GM23338 (cell line): ENCODE results near the gene SORBS1. TPM values are rescaled to one million over a fixed set of nuclear protein-coding genes. Genes with fewer than 3 reads are reported as not detected.

Experiments used
- ATAC-seq: fragments of 200-7000 bp; cut with Tn5 transposase; 3 replicates; pipeline ENCODE4 v1.9.1; 2020
- DNase-seq: peaks from one replicate; pipeline ENCODE4 v3.0.0-alpha.2; 2015; ENCODE audit warnings: low spot score
- H2AFZ ChIP-seq: fragments of 200-600 bp; sonication (generic); 2 replicates; pipeline ENCODE4 v1.8.0; 2016; ENCODE audit warnings: antibody characterized with exemption, mild to moderate bottlenecking, moderate library complexity
- H3F3A ChIP-seq: fragments of 200-600 bp; sonication (generic); replicated peaks from 2 replicates; pipeline ENCODE4 v1.8.0; 2017; ENCODE audit warnings: antibody characterized with exemption, mixed run types, low read depth
- H3K27ac ChIP-seq: fragments of 200-600 bp; sonication (generic); 2 replicates; pipeline ENCODE4 v1.6.1; 2016; ENCODE audit warnings: low read depth
- H3K27me3 ChIP-seq: fragments of 200-600 bp; sonication (generic); 2 replicates; pipeline ENCODE4 v1.8.0; 2016; ENCODE audit warnings: mild to moderate bottlenecking, mixed run types, moderate library complexity; ENCODE audit not compliant: insufficient read depth
- H3K36me3 ChIP-seq: fragments of 200-600 bp; sonication (generic); 2 replicates; pipeline ENCODE4 v1.8.0; 2016; ENCODE audit warnings: mild to moderate bottlenecking; ENCODE audit not compliant: insufficient read depth
- H3K4me1 ChIP-seq: fragments of 200-600 bp; sonication (generic); 2 replicates; pipeline ENCODE4 v1.8.0; 2016; ENCODE audit warnings: mild to moderate bottlenecking, moderate library complexity; ENCODE audit not compliant: insufficient read depth
- H3K4me2 ChIP-seq: fragments of 200-600 bp; sonication (generic); 2 replicates; pipeline ENCODE4 v1.7.1; 2017; ENCODE audit warnings: mixed run types
- H3K4me3 ChIP-seq: fragments of 200-600 bp; sonication (generic); 2 replicates; pipeline ENCODE4 v1.6.1; 2016; ENCODE audit warnings: mixed run types
- H3K79me2 ChIP-seq: fragments of 200-600 bp; sonication (generic); replicated peaks from 2 replicates; pipeline ENCODE4 v1.8.0; 2017; ENCODE audit warnings: mild to moderate bottlenecking; ENCODE audit not compliant: insufficient read depth
- H3K9me2 ChIP-seq: fragments of 200-600 bp; sonication (generic); 2 replicates; pipeline ENCODE4 v1.8.0; 2017; ENCODE audit not compliant: insufficient read depth
- H4K20me1 ChIP-seq: fragments of 200-600 bp; sonication (generic); replicated peaks from 2 replicates; pipeline ENCODE4 v1.8.0; 2017; ENCODE audit warnings: mild to moderate bottlenecking; ENCODE audit not compliant: insufficient read depth
- H3K27ac Mint-ChIP-seq: 2 replicates; pipeline ENCODE4 v1.8.0; 2020; ENCODE audit warnings: inconsistent platforms, mild to moderate bottlenecking, moderate library complexity, mixed read lengths
- H3K27me3 Mint-ChIP-seq: 3 replicates; pipeline ENCODE4 v1.8.0; 2022; ENCODE audit warnings: low read depth, mild to moderate bottlenecking, moderate library complexity, mixed read lengths, inconsistent platforms; ENCODE audit not compliant: insufficient read depth, poor library complexity
- H3K36me3 Mint-ChIP-seq: 3 replicates; pipeline ENCODE4 v1.8.0; 2021; ENCODE audit warnings: low read depth, mild to moderate bottlenecking, inconsistent platforms, moderate library complexity, mixed read lengths
- H3K4me1 Mint-ChIP-seq: 3 replicates; pipeline ENCODE4 v1.8.0; 2020; ENCODE audit warnings: mild to moderate bottlenecking, inconsistent platforms, mixed read lengths
- H3K4me3 Mint-ChIP-seq: 3 replicates; pipeline ENCODE4 v1.8.0; 2021; ENCODE audit warnings: moderate library complexity, mild to moderate bottlenecking, inconsistent platforms, mixed read lengths
- H3K9me3 Mint-ChIP-seq: 3 replicates; pipeline ENCODE4 v1.8.0; 2020; ENCODE audit warnings: moderate library complexity, mild to moderate bottlenecking, inconsistent platforms, mixed read lengths
- CREB1 ChIP-seq: fragments of 250-450 bp; sonication (Bioruptor Pico); IDR thresholded peaks from 2 replicates; pipeline ENCODE4 v1.5.0; 2020; ENCODE audit warnings: low read depth, mild to moderate bottlenecking, moderate library complexity
- CTCF ChIP-seq, 2 experiments: fragments of 200-600 bp in 1 of 2; sonication (generic) in 1 of 2; conservative IDR thresholded peaks; 2 replicates each; pipeline versions ENCODE4 v1.5.1 to v1.6.1; 2016 to 2017; ENCODE audit warnings: antibody characterized with exemption in 2 of 2, low read depth in 2 of 2, mild to moderate bottlenecking in 2 of 2, moderate library complexity in 1 of 2
- ETS1 ChIP-seq: IDR thresholded peaks from 2 replicates; pipeline ENCODE4 v1.6.1; 2016; ENCODE audit warnings: antibody characterized with exemption
- EZH2phosphoT487 ChIP-seq: fragments of 200-600 bp; sonication (generic); IDR thresholded peaks from one replicate; pipeline ENCODE4 v1.8.1; 2018; ENCODE audit warnings: antibody characterized with exemption; ENCODE audit not compliant: unreplicated experiment
- POLR2AphosphoS5 ChIP-seq: IDR thresholded peaks from 2 replicates; pipeline ENCODE4 v1.6.1; 2016; ENCODE audit warnings: antibody characterized with exemption, low read depth
- STAT1 ChIP-seq: IDR thresholded peaks from one replicate; pipeline ENCODE4 v1.6.1; 2016; ENCODE audit warnings: antibody characterized with exemption; ENCODE audit not compliant: unreplicated experiment
- ZNF114 ChIP-seq: fragments of 250-450 bp; sonication (Bioruptor Pico); IDR thresholded peaks from 2 replicates; pipeline ENCODE4 v1.5.0; 2020; ENCODE audit warnings: mild to moderate bottlenecking, moderate library complexity
- ZNF331 ChIP-seq: fragments of 250-450 bp; sonication (Bioruptor Pico); IDR thresholded peaks from 2 replicates; pipeline ENCODE4 v1.5.0; 2020; ENCODE audit warnings: low read depth, mild to moderate bottlenecking, moderate library complexity
- polyA plus RNA-seq: library from polyadenylated mRNA; unstranded; fragments of >200 nt; fragmentation: Nextera tagmentation; extraction: Ambion mirVana; gene quantifications from 2 replicates; pipeline ENCODE4 v1.2.1, GENCODE V29; 2016
- total RNA-seq: library from RNA; depleted of rRNA; stranded (reverse); fragments of >200 nt; shearing (Covaris generic); gene quantifications from 2 replicates; pipeline ENCODE4 v1.2.3, GENCODE V29; 2014
- TF ChIP-seq, protein P1 (sequence below): fragments of 250-450 bp; sonication (Bioruptor Pico); IDR thresholded peaks from 2 replicates; pipeline ENCODE4 v1.5.0; 2020; ENCODE audit warnings: mild to moderate bottlenecking, moderate library complexity

SORBS1 gene
- total and polyA plus RNA-seq, 2 experiments from 2014 or later = 47.7 to 51.5 TPM

DNA sequence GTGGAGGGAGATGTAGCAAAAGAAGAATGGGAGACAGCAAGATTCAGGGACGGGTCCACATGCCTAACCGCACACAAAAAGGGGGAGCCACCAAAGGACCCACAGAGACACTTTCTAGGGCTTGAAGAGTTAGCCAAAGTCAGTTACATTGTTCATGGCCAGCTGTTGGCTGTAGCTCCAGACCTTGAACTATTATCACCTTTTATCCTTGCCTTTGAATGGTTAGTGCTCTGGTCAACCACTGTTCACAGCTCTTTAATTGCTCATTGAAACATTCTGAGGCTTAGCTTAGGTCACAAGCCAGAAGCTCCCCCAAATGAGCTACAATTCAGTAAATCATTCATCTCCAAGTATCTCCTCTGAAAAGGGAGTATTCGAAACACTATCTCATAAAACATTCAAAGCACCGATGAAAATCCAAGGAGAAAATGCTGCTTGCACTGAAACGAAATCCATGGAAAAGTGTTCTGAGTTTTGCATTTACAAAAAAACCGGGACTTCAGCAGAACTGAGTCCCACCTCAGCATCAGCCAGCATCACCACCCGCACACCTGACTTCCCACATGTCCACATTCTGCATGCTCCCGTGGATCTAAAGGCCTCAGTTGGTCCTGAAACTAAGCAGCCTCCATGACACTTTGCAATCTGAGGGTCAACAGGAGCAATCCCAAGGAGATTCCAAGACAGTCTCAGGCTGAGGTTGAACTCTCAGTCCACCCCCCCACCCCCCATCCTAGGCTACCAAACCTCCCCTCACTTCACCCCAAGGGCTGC, 4.0 kb downstream of the SORBS1 start:
- DNase-seq (no peak), ATAC-seq (no peak)
- H3K36me3 Mint-ChIP-seq = peaks cover 7% of the 10 kb centered on the region; the same call in 2 of the 3 replicates
- Histone ChIP-seq H3K79me2 (peaks cover 68% of the 10 kb centered on the region), H3F3A (peaks cover 11% of the 10 kb centered on the region; the same call in 1 of the 2 replicates), H3K27ac (no peak overlapping the region), H3K4me1 (peaks cover 56% of the 10 kb centered on the region), H3K9me2 (no peaks in the 10 kb centered on the region), H3K27me3 (peaks cover 4% of the 10 kb centered on the region; the same call in 1 of the 2 replicates), H3K4me3 (no peak overlapping the region), H2AFZ (no peak overlapping the region), H3K4me2 (peak overlapping the region; percentile 43; the same call in 1 of the 2 replicates), H3K36me3 (0 out of 2 replicates have a peak, but pooled peaks cover 4% of the 10 kb centered on the region), H4K20me1 (peaks cover 18% of the 10 kb centered on the region)
- H3K9me3 Mint-ChIP-seq = peaks cover 3% of the 10 kb centered on the region; the same call in 2 of the 3 replicates
- no peak overlapping the region for H3K27ac Mint-ChIP-seq
- H3K4me1 Mint-ChIP-seq = peaks cover 50% of the 10 kb centered on the region
- no peak overlapping the region; the same call in 2 of the 3 replicates for H3K4me3 Mint-ChIP-seq
- TF ChIP-seq, protein P1, sequence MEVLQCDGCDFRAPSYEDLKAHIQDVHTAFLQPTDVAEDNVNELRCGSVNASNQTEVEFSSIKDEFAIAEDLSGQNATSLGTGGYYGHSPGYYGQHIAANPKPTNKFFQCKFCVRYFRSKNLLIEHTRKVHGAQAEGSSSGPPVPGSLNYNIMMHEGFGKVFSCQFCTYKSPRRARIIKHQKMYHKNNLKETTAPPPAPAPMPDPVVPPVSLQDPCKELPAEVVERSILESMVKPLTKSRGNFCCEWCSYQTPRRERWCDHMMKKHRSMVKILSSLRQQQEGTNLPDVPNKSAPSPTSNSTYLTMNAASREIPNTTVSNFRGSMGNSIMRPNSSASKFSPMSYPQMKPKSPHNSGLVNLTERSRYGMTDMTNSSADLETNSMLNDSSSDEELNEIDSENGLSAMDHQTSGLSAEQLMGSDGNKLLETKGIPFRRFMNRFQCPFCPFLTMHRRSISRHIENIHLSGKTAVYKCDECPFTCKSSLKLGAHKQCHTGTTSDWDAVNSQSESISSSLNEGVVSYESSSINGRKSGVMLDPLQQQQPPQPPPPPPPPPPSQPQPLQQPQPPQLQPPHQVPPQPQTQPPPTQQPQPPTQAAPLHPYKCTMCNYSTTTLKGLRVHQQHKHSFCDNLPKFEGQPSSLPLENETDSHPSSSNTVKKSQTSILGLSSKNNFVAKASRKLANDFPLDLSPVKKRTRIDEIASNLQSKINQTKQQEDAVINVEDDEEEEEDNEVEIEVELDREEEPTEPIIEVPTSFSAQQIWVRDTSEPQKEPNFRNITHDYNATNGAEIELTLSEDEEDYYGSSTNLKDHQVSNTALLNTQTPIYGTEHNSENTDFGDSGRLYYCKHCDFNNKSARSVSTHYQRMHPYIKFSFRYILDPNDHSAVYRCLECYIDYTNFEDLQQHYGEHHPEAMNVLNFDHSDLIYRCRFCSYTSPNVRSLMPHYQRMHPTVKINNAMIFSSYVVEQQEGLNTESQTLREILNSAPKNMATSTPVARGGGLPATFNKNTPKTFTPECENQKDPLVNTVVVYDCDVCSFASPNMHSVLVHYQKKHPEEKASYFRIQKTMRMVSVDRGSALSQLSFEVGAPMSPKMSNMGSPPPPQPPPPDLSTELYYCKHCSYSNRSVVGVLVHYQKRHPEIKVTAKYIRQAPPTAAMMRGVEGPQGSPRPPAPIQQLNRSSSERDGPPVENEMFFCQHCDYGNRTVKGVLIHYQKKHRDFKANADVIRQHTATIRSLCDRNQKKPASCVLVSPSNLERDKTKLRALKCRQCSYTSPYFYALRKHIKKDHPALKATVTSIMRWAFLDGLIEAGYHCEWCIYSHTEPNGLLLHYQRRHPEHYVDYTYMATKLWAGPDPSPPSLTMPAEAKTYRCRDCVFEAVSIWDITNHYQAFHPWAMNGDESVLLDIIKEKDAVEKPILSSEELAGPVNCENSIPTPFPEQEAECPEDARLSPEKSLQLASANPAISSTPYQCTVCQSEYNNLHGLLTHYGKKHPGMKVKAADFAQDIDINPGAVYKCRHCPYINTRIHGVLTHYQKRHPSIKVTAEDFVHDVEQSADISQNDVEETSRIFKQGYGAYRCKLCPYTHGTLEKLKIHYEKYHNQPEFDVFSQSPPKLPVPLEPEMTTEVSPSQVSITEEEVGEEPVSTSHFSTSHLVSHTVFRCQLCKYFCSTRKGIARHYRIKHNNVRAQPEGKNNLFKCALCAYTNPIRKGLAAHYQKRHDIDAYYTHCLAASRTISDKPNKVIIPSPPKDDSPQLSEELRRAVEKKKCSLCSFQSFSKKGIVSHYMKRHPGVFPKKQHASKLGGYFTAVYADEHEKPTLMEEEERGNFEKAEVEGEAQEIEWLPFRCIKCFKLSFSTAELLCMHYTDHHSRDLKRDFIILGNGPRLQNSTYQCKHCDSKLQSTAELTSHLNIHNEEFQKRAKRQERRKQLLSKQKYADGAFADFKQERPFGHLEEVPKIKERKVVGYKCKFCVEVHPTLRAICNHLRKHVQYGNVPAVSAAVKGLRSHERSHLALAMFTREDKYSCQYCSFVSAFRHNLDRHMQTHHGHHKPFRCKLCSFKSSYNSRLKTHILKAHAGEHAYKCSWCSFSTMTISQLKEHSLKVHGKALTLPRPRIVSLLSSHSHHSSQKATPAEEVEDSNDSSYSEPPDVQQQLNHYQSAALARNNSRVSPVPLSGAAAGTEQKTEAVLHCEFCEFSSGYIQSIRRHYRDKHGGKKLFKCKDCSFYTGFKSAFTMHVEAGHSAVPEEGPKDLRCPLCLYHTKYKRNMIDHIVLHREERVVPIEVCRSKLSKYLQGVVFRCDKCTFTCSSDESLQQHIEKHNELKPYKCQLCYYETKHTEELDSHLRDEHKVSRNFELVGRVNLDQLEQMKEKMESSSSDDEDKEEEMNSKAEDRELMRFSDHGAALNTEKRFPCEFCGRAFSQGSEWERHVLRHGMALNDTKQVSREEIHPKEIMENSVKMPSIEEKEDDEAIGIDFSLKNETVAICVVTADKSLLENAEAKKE (CRISPR knock-in tag) = no peak
- peaks cover 15% of the 10 kb centered on the region for H3K27me3 Mint-ChIP-seq

- Histone ChIP-seq H3F3A (peaks cover 11% of the 10 kb centered on the region; the same call in 1 of the 2 replicates), H3K4me3 (no peak overlapping the region), H3K27ac (no peak overlapping the region), H4K20me1 (peaks cover 20% of the 10 kb centered on the region), H3K9me2 (no peaks in the 10 kb centered on the region), H3K4me1 (peaks cover 72% of the 10 kb centered on the region), H3K79me2 (peaks cover 88% of the 10 kb centered on the region), H3K36me3 (0 out of 2 replicates have a peak, but pooled peaks cover 4% of the 10 kb centered on the region), H3K27me3 (no peaks in the 10 kb centered on the region), H2AFZ (no peak overlapping the region), H3K4me2 (no peak overlapping the region)
- peaks cover 58% of the 10 kb centered on the region for H3K4me1 Mint-ChIP-seq
- no peak overlapping the region for H3K27ac Mint-ChIP-seq
- DNase-seq = no peak
- H3K36me3 Mint-ChIP-seq = peaks cover 7% of the 10 kb centered on the region; the same call in 2 of the 3 replicates
- H3K4me3 Mint-ChIP-seq = no peak overlapping the region
- peaks cover 3% of the 10 kb centered on the region; the same call in 2 of the 3 replicates for H3K9me3 Mint-ChIP-seq
- H3K27me3 Mint-ChIP-seq = peaks cover 11% of the 10 kb centered on the region
- ATAC-seq = no peak
- TF ChIP-seq CTCF (conservative IDR thresholded peaks at IDR 0.05; ENCODE audit: low read depth in 2 of 2) (no peak), EZH2phosphoT487 (no peak), ZNF331 (CRISPR knock-in tag) (no peak), ZNF114 (CRISPR knock-in tag) (no peak), POLR2AphosphoS5 (no peak), CREB1 (CRISPR knock-in tag) (no peak), ETS1 (no peak), STAT1 (no peak)
These were observed 7.5 kb downstream of the SORBS1 start for GRCh38 chr10:95553674-95554073.
